ENCODE results near the gene VWA3B. TPM values are rescaled to one million over a fixed set of nuclear protein-coding genes. Genes with fewer than 3 reads are reported as not detected.

Gene VWA3B
- total and polyA plus RNA-seq, 2 donors from 2014 or later, result 0.35 TPM; not detected in 1

GRCh38 chr2:98153481-98153880, 66.5 kb downstream of the VWA3B start:
- TF ChIP-seq, protein P1, sequence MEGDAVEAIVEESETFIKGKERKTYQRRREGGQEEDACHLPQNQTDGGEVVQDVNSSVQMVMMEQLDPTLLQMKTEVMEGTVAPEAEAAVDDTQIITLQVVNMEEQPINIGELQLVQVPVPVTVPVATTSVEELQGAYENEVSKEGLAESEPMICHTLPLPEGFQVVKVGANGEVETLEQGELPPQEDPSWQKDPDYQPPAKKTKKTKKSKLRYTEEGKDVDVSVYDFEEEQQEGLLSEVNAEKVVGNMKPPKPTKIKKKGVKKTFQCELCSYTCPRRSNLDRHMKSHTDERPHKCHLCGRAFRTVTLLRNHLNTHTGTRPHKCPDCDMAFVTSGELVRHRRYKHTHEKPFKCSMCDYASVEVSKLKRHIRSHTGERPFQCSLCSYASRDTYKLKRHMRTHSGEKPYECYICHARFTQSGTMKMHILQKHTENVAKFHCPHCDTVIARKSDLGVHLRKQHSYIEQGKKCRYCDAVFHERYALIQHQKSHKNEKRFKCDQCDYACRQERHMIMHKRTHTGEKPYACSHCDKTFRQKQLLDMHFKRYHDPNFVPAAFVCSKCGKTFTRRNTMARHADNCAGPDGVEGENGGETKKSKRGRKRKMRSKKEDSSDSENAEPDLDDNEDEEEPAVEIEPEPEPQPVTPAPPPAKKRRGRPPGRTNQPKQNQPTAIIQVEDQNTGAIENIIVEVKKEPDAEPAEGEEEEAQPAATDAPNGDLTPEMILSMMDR (IDR thresholded peaks at IDR 0.05; ENCODE audit: borderline replicate concordance, extremely low read depth, insufficient read depth), result no peak
- DNase-seq (no peak), FAIRE-seq (no peak)
- Histone ChIP-seq H3K36me3 (ENCODE audit: control insufficient read depth in 2 of 3, insufficient read depth in 3 of 3, low read length in 3 of 3) (no peaks in the 10 kb centered on the region), H3K4me3 (ENCODE audit: low read length in 3 of 3) (no peak overlapping the region), H3K4me1 (ENCODE audit: control insufficient read depth in 2 of 3, insufficient read depth in 2 of 3, low read depth in 1 of 3, low read length in 3 of 3) (no peaks in the 10 kb centered on the region), H3K9me3 (ENCODE audit: control insufficient read depth in 2 of 3, insufficient read depth in 1 of 3, low read length in 3 of 3) (no peaks in the 10 kb centered on the region), H3K27me3 (ENCODE audit: control insufficient read depth, insufficient read depth, low read length) (no peaks in the 10 kb centered on the region), H3K27ac (ENCODE audit: low read depth in 2 of 2, low read length in 2 of 2) (no peak overlapping the region), H3K9ac (ENCODE audit: low read length in 3 of 3) (no peak overlapping the region)
- intact Hi-C loops (cut with DNase I), result no loop called here

DNA sequence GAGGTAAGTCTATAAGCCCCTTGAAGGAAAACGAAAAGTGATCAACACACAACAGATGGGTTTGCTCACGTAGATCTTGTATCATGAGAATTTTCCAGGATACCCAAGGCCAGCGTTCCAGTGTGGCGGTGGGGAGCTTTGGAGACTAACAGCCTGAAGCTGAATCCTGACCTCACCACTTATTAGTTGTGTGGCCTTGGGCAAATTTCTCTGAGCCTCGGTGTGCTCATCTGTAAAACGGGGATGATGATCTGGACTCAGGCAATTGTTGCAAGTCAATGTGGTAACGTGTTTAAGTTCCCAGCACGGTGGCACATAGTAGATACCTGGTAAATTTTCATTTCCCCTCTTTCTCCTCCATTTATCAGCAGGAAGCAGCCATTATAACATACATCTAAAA, 68.3 kb downstream of the VWA3B start:
- Histone ChIP-seq H3K9me3 (ENCODE audit: control insufficient read depth in 2 of 3, insufficient read depth in 1 of 3, low read length in 3 of 3) (no peaks in the 10 kb centered on the region), H3K9ac (ENCODE audit: low read length in 3 of 3) (no peak overlapping the region), H3K4me3 (ENCODE audit: low read length in 3 of 3) (no peak overlapping the region), H3K27me3 (ENCODE audit: control insufficient read depth, insufficient read depth, low read length) (no peaks in the 10 kb centered on the region), H3K27ac (ENCODE audit: low read depth in 2 of 2, low read length in 2 of 2) (no peak overlapping the region), H3K36me3 (ENCODE audit: control insufficient read depth in 2 of 3, insufficient read depth in 3 of 3, low read length in 3 of 3) (no peaks in the 10 kb centered on the region), H3K4me1 (ENCODE audit: control insufficient read depth in 2 of 3, insufficient read depth in 2 of 3, low read depth in 1 of 3, low read length in 3 of 3) (no peaks in the 10 kb centered on the region)
- no peak for FAIRE-seq
- TF ChIP-seq, protein P1 (IDR thresholded peaks at IDR 0.05; ENCODE audit: borderline replicate concordance, extremely low read depth, insufficient read depth), result no peak
- intact Hi-C loops (cut with DNase I), result no loop called here
- no peak for DNase-seq

- Histone ChIP-seq H3K36me3 (ENCODE audit: control insufficient read depth in 2 of 3, insufficient read depth in 3 of 3, low read length in 3 of 3) (no peaks in the 10 kb centered on the region), H3K9me3 (ENCODE audit: control insufficient read depth in 2 of 3, insufficient read depth in 1 of 3, low read length in 3 of 3) (no peaks in the 10 kb centered on the region), H3K27ac (ENCODE audit: low read depth in 2 of 2, low read length in 2 of 2) (no peak overlapping the region), H3K4me3 (ENCODE audit: low read length in 3 of 3) (no peak overlapping the region), H3K4me1 (ENCODE audit: control insufficient read depth in 2 of 3, insufficient read depth in 2 of 3, low read depth in 1 of 3, low read length in 3 of 3) (no peaks in the 10 kb centered on the region), H3K27me3 (ENCODE audit: control insufficient read depth, insufficient read depth, low read length) (no peaks in the 10 kb centered on the region), H3K9ac (ENCODE audit: low read length in 3 of 3) (no peak overlapping the region)
- no peak for FAIRE-seq
- intact Hi-C loops (cut with DNase I), result no loop called here
- no peak for DNase-seq
- TF ChIP-seq, protein P1 (IDR thresholded peaks at IDR 0.05; ENCODE audit: borderline replicate concordance, extremely low read depth, insufficient read depth), result no peak
Measured at GRCh38 chr2:98155716-98156115, 68.7 kb downstream of the VWA3B start.

DNA sequence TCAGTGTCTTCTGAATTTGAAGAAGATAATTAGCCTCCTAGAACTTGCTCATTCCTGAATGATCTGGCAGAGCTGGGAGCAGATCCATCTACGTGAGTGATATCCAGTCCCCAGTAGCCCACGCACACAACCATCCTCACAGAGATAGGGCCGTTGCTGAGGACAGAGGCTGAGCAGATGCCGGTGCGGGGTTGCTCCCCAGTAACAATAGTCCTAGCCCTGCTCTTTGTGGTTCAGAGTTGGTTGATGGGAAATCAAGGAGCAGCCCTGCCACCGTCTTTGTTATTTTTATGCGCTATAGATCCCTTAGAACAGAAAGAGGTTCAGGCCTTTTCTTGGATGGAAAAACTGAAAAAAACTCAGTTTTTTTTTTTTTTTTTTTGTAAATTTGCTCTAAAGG, 69.3 kb downstream of the VWA3B start:
- no peak overlapping the region for H3K4me3 ChIP-seq (ENCODE audit: low read length in 3 of 3)
- no peak overlapping the region for H3K27ac ChIP-seq (ENCODE audit: low read depth in 2 of 2, low read length in 2 of 2)
- H3K9ac ChIP-seq (ENCODE audit: low read length in 3 of 3), result no peak overlapping the region
- FAIRE-seq (no peak), DNase-seq (no peak)
- H3K36me3 ChIP-seq (ENCODE audit: control insufficient read depth in 2 of 3, insufficient read depth in 3 of 3, low read length in 3 of 3), result no peaks in the 10 kb centered on the region
- no peaks in the 10 kb centered on the region for H3K27me3 ChIP-seq (ENCODE audit: control insufficient read depth, insufficient read depth, low read length)
- TF ChIP-seq, protein P1 (IDR thresholded peaks at IDR 0.05; ENCODE audit: borderline replicate concordance, extremely low read depth, insufficient read depth), result no peak
- no peaks in the 10 kb centered on the region for H3K4me1 ChIP-seq (ENCODE audit: control insufficient read depth in 2 of 3, insufficient read depth in 2 of 3, low read depth in 1 of 3, low read length in 3 of 3)
- H3K9me3 ChIP-seq (ENCODE audit: control insufficient read depth in 2 of 3, insufficient read depth in 1 of 3, low read length in 3 of 3), result no peaks in the 10 kb centered on the region
- intact Hi-C loops (cut with DNase I), result no loop called here

All from kidney (tissue), 14 donors.